IMR-90 (cell line): ENCODE data around the gene TMUB2. TPM values are rescaled to one million over a fixed set of nuclear protein-coding genes. Genes with fewer than 3 reads are reported as not detected.

Source experiments
- ATAC-seq: fragments of 200-7000 bp; cut with Tn5 transposase; 2 replicates; pipeline ENCODE4 v1.9.1; 2020; ENCODE audit warnings: low read depth, mild to moderate bottlenecking, moderate library complexity
- BruUV-seq: library from RNA; stranded (reverse); fragments of 400-500 nt; replicated peaks from 2 replicates; lab custom pipeline; 2021; lab: Mats Ljungman, UMichigan
- CTCF ChIA-PET: fragments of 300-600 bp; formaldehyde crosslinking; extraction: SDS; loops from one replicate; lab custom pipeline; 2021; ENCODE audit warnings: antibody characterized with exemption; lab: Yijun Ruan, JAX
- POLR2A ChIA-PET: fragments of 300-600 bp; sonication (Branson Sonifier 250); formaldehyde crosslinking; loops from one replicate; lab custom pipeline; 2022; ENCODE audit warnings: antibody characterized with exemption; ENCODE audit not compliant: unreplicated experiment; lab: Charles Lee
- DNase-seq: peaks from one replicate; pipeline ENCODE4 v3.0.0; 2013
- H2AFZ ChIP-seq: replicated peaks from 2 replicates; pipeline ENCODE3; 2013; ENCODE audit warnings: low read length, mild to moderate bottlenecking; ENCODE audit not compliant: poor library complexity
- H2AK5ac ChIP-seq: 2 replicates; pipeline ENCODE4 v1.6.1; 2013; ENCODE audit warnings: low read depth, low read length, inconsistent platforms
- H2AK9ac ChIP-seq: replicated peaks from 2 replicates; pipeline ENCODE3; 2013; ENCODE audit warnings: mild to moderate bottlenecking, low read depth, low read length, moderate library complexity; ENCODE audit not compliant: poor library complexity
- H2BK120ac ChIP-seq: 2 replicates; pipeline ENCODE4 v1.6.1; 2013; ENCODE audit warnings: low read depth, low read length, inconsistent platforms
- H2BK15ac ChIP-seq: 3 replicates; pipeline ENCODE4 v1.6.1; 2013; ENCODE audit warnings: low read depth, low read length, inconsistent platforms
- H2BK20ac ChIP-seq: 2 replicates; pipeline ENCODE4 v1.6.1; 2013; ENCODE audit warnings: low read depth, mild to moderate bottlenecking, inconsistent platforms, low read length, moderate library complexity
- H2BK5ac ChIP-seq: 2 replicates; pipeline ENCODE4 v1.6.1; 2013; ENCODE audit warnings: mild to moderate bottlenecking, low read depth, low read length, inconsistent platforms; ENCODE audit not compliant: poor library complexity, severe bottlenecking
- H3K14ac ChIP-seq: replicated peaks from 2 replicates; pipeline ENCODE4 v1.6.1; 2013; ENCODE audit warnings: low read depth, low read length, inconsistent platforms
- H3K18ac ChIP-seq: 2 replicates; pipeline ENCODE4 v1.6.1; 2013; ENCODE audit warnings: low read depth, low read length, control low read depth
- H3K23ac ChIP-seq: 2 replicates; pipeline ENCODE4 v1.6.1; 2013; ENCODE audit warnings: low read depth, low read length, inconsistent platforms
- H3K27ac ChIP-seq: 2 replicates; pipeline ENCODE4 v1.5.1; 2013; ENCODE audit warnings: mild to moderate bottlenecking, control low read depth, low read length; ENCODE audit not compliant: insufficient read depth
- H3K27me3 ChIP-seq: 2 replicates; pipeline ENCODE4 v1.6.1; 2013; ENCODE audit warnings: low read length; ENCODE audit not compliant: control insufficient read depth, insufficient read depth
- H3K36me3 ChIP-seq: 2 replicates; pipeline ENCODE4 v1.6.1; 2013; ENCODE audit warnings: low read length, mixed read lengths; ENCODE audit not compliant: control insufficient read depth, insufficient read depth
- H3K4ac ChIP-seq: 2 replicates; pipeline ENCODE4 v1.6.1; 2013; ENCODE audit warnings: low read depth, low read length, inconsistent platforms
- H3K4me1 ChIP-seq: 2 replicates; pipeline ENCODE4 v1.6.1; 2013; ENCODE audit warnings: low read length, mixed read lengths; ENCODE audit not compliant: control insufficient read depth, insufficient read depth
- H3K4me2 ChIP-seq: 2 replicates; pipeline ENCODE4 v1.6.1; 2013; ENCODE audit warnings: low read depth, mild to moderate bottlenecking, control low read depth, low read length, moderate library complexity
- H3K4me3 ChIP-seq: 2 replicates; pipeline ENCODE4 v1.5.1; 2013; ENCODE audit warnings: low read depth, mild to moderate bottlenecking, control low read depth, low read length, moderate library complexity; ENCODE audit not compliant: insufficient read depth
- H3K56ac ChIP-seq: 2 replicates; pipeline ENCODE4 v1.6.1; 2013; ENCODE audit warnings: low read length, inconsistent platforms; ENCODE audit not compliant: insufficient read depth; ENCODE audit errors: extremely low read depth
- H3K79me1 ChIP-seq, 2 experiments: 2 replicates each; pipeline ENCODE4 v1.6.1; 2013; ENCODE audit warnings: low read length in 2 of 2, inconsistent platforms in 1 of 2, low read depth in 1 of 2
- H3K9ac ChIP-seq: 2 replicates; pipeline ENCODE4 v1.6.1; 2013; ENCODE audit warnings: low read depth, low read length, control low read depth
- H3K9me1 ChIP-seq: 2 replicates; pipeline ENCODE4 v1.6.1; 2013; ENCODE audit warnings: low read length, inconsistent platforms; ENCODE audit not compliant: insufficient read depth
- H3K9me3 ChIP-seq: 2 replicates; pipeline ENCODE4 v1.6.1; 2013; ENCODE audit warnings: low read length; ENCODE audit not compliant: control insufficient read depth, insufficient read depth
- H4K20me1 ChIP-seq: 2 replicates; pipeline ENCODE4 v1.6.1; 2013; ENCODE audit warnings: low read length, inconsistent platforms; ENCODE audit not compliant: insufficient read depth
- H4K5ac ChIP-seq: 2 replicates; pipeline ENCODE4 v1.6.1; 2013; ENCODE audit warnings: mild to moderate bottlenecking, low read depth, low read length, control low read depth
- H4K8ac ChIP-seq, 2 experiments: 2 replicates each; pipeline ENCODE4 v1.6.1; 2013; ENCODE audit warnings: low read depth in 2 of 2, low read length in 2 of 2, control low read depth in 1 of 2, inconsistent platforms in 1 of 2
- H4K91ac ChIP-seq: 2 replicates; pipeline ENCODE4 v1.6.1; 2013; ENCODE audit warnings: low read depth, low read length, inconsistent platforms; ENCODE audit not compliant: insufficient read depth
- BHLHE40 ChIP-seq: fragments of 150-350 bp; IDR thresholded peaks from 2 replicates; pipeline ENCODE4 v1.6.1; 2016; ENCODE audit warnings: mild to moderate bottlenecking, low read depth, low read length
- CHD1 ChIP-seq: IDR thresholded peaks from 2 replicates; pipeline ENCODE4 v1.6.1; 2012; ENCODE audit warnings: low read depth, low read length, improper control_type of control experiment
- ELK1 ChIP-seq: fragments of 150-350 bp; IDR thresholded peaks from 2 replicates; pipeline ENCODE4 v1.6.1; 2016; ENCODE audit warnings: low read depth, mild to moderate bottlenecking, low read length, moderate library complexity, borderline replicate concordance
- FOS ChIP-seq: fragments of 150-350 bp; IDR thresholded peaks from 2 replicates; pipeline ENCODE4 v1.6.1; 2016; ENCODE audit warnings: low read depth, low read length
- MAFK ChIP-seq: IDR thresholded peaks from 2 replicates; pipeline ENCODE4 v1.6.1; 2012; ENCODE audit warnings: low read depth, low read length, improper control_type of control experiment
- MAZ ChIP-seq: IDR thresholded peaks from 2 replicates; pipeline ENCODE4 v1.6.1; 2012; ENCODE audit warnings: low read depth, mild to moderate bottlenecking, low read length, improper control_type of control experiment, moderate library complexity, borderline replicate concordance
- MXI1 ChIP-seq: IDR thresholded peaks from 2 replicates; pipeline ENCODE4 v1.6.1; 2012; ENCODE audit warnings: low read depth, mild to moderate bottlenecking, low read length, moderate library complexity, borderline replicate concordance
- POLR2A ChIP-seq: IDR thresholded peaks from 2 replicates; pipeline ENCODE4 v1.6.1; 2012; ENCODE audit warnings: mild to moderate bottlenecking, low read depth, low read length
- RAD21 ChIP-seq: IDR thresholded peaks from 2 replicates; pipeline ENCODE4 v1.6.1; 2012; ENCODE audit warnings: low read length, improper control_type of control experiment
- RCOR1 ChIP-seq: IDR thresholded peaks from 2 replicates; pipeline ENCODE4 v1.6.1; 2012; ENCODE audit warnings: mild to moderate bottlenecking, low read length, improper control_type of control experiment; ENCODE audit not compliant: insufficient replicate concordance
- RFX5 ChIP-seq: IDR thresholded peaks from 2 replicates; pipeline ENCODE4 v1.8.0; 2012; ENCODE audit warnings: low read depth, mild to moderate bottlenecking, low read length, moderate library complexity
- SMC3 ChIP-seq: fragments of 150-350 bp; IDR thresholded peaks from 2 replicates; pipeline ENCODE4 v1.6.1; 2016; ENCODE audit warnings: low read depth, mild to moderate bottlenecking, antibody characterized with exemption, low read length, moderate library complexity
- USF2 ChIP-seq: fragments of 150-350 bp; IDR thresholded peaks from 2 replicates; pipeline ENCODE4 v1.6.1; 2017; ENCODE audit warnings: mild to moderate bottlenecking, antibody characterized with exemption, low read length, low read depth
- WGBS, 2 experiments: methylation state at CpG; one replicate each; pipeline versions ENCODE4 v1.1.5 to v1.1.7; 2013; ENCODE audit warnings: missing lambda C conversion rate in 2 of 2; ENCODE audit not compliant: insufficient read length in 1 of 2; ENCODE audit errors: extremely low coverage in 2 of 2; 5-methylcytosine and 5-hydroxymethylcytosine counted together
- dilution Hi-C: fragments of 300-500 bp; cut with HindIII; formaldehyde crosslinking; loops from one replicate; pipeline ENCODE4 v1.14.3; 2018; ENCODE audit warnings: low sequenced_read_pairs; ENCODE audit not compliant: unreplicated experiment
- in situ Hi-C: fragments of 300-500 bp; cut with MboI; formaldehyde crosslinking; loops from 3 replicates; pipeline ENCODE4 v1.14.3; 2019; ENCODE audit warnings: low sequenced_read_pairs, inconsistent platforms, mixed read lengths
- intact Hi-C: fragments of 100-400 bp; cut with micrococcal nuclease; formaldehyde crosslinking; loops from 2 replicates; pipeline ENCODE4 v1.10.0; 2022
- polyA plus RNA-seq, 3 experiments: library from polyadenylated mRNA; depleted of rRNA; stranded (reverse); fragments of >200 nt; gene quantifications; 2 replicates each; pipeline ENCODE4 v1.2.3, GENCODE V29; 2012; ENCODE audit warnings: low replicate concordance in 1 of 3
- total RNA-seq: library from RNA; depleted of rRNA; stranded (reverse); fragments of >200 nt; gene quantifications from 2 replicates; pipeline ENCODE4 v1.2.3, GENCODE V29; 2012

The TMUB2 gene
- total and polyA plus RNA-seq, 2 of the 4 experiments (the other 2 are of a cell fraction) = 16.5 to 42.5 TPM

- no peak overlapping the region for H3K23ac ChIP-seq
- H2BK15ac ChIP-seq = no peak overlapping the region
- no TSS peak for BruUV-seq
- no CpG with 5 or more reads among the region's 5 CpGs for WGBS, 2 experiments
- in situ Hi-C loops = no loop called here
- dilution Hi-C loops = no loop called here
- H2AFZ ChIP-seq = no peak overlapping the region
- no peak overlapping the region for H3K14ac ChIP-seq
- H3K18ac ChIP-seq = no peak overlapping the region
- intact Hi-C loops = no loop called here
- no peaks in the 10 kb centered on the region for H3K9me3 ChIP-seq
- no peak overlapping the region for H3K4me2 ChIP-seq
- H3K79me1 ChIP-seq = peaks cover 22 to 57% of the 10 kb centered on the region in 2 experiments
- H4K91ac ChIP-seq = no peak overlapping the region
- no peak overlapping the region for H2BK120ac ChIP-seq
- no peak for DNase-seq
- H3K36me3 ChIP-seq = peaks cover 59% of the 10 kb centered on the region
- CTCF ChIA-PET = no interaction called here
- no peak overlapping the region for H3K9ac ChIP-seq
- H3K56ac ChIP-seq = no peak overlapping the region
- H3K27ac ChIP-seq = no peak overlapping the region
- H3K4ac ChIP-seq = no peak overlapping the region
- H3K9me1 ChIP-seq = no peaks in the 10 kb centered on the region
- no peak overlapping the region for H2AK5ac ChIP-seq
- H4K8ac ChIP-seq = peak overlapping the region in 1 of 2 experiments; percentile 10; a peak in 1 of 4 replicates
- no peaks in the 10 kb centered on the region for H3K27me3 ChIP-seq
- no peak overlapping the region for H2BK5ac ChIP-seq
- H3K4me3 ChIP-seq = no peak overlapping the region
- POLR2A ChIA-PET = no interaction called here
- peaks cover 2% of the 10 kb centered on the region; the same call in 1 of the 2 replicates for H3K4me1 ChIP-seq
- H2AK9ac ChIP-seq = peak overlapping the region; percentile 6
- no peak overlapping the region for H2BK20ac ChIP-seq
- TF ChIP-seq BHLHE40 (no peak), FOS (no peak), CHD1 (no peak), SMC3 (no peak), RFX5 (no peak), MAZ (no peak), ELK1 (no peak), USF2 (no peak), RCOR1 (no peak), POLR2A (no peak), MXI1 (no peak), MAFK (no peak), RAD21 (no peak)
- H4K5ac ChIP-seq = no peak overlapping the region; the same call in 1 of the 2 replicates
- H4K20me1 ChIP-seq = no peaks in the 10 kb centered on the region
- ATAC-seq = no peak
Observed at GRCh38 chr17:44191369-44191768, 4.6 kb downstream of the TMUB2 start.
